ENCODE measurements around the gene FCN2. TPM values are rescaled to one million over a fixed set of nuclear protein-coding genes. Genes with fewer than 3 reads are reported as not detected.

The FCN2 gene
- total RNA-seq, 1 experiment from 2014 or later: not detected

DNA sequence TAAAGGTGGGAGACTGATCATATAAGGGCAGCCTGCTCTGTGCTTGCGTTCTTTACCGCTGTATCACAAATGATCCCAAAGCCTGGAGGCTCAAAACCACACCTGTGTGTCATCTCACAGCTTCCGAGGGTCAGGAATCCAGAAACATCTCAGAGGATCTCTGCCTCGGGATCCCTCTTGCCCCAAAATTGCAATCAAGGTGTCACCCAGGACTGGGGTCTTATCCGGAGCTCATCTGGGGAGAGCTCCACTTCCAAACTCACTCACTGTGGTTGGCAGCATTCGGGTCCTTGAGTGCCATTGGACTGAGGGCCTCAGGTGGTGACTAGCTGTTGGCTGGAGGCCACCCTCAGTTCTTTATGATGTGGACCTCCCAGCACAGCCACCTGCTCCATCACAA, 26.7 kb upstream of the FCN2 start:
- Histone ChIP-seq H3K27ac (ENCODE audit: low read depth, low read length) (no peak overlapping the region), H3K79me2 (ENCODE audit: insufficient read depth, low read length) (no peaks in the 10 kb centered on the region), H3K27me3 (ENCODE audit: insufficient read depth, low read length) (peaks cover 26% of the 10 kb centered on the region), H3K4me2 (ENCODE audit: low read length) (no peak overlapping the region), H3K9me3 (ENCODE audit: control insufficient read depth in 1 of 2, insufficient read depth in 1 of 2, low read depth in 1 of 2, low read length in 2 of 2) (peaks cover 0 to 3% of the 10 kb centered on the region in 2 experiments; a peak in 1 of 4 replicates), H2AFZ (ENCODE audit: low read depth, low read length, poor library complexity, severe bottlenecking) (no peak overlapping the region), H3K4me3 (replicated peaks in 1 of 2; ENCODE audit: low read depth in 1 of 2, low read length in 2 of 2) (no peak overlapping the region), H3K9me2 (ENCODE audit: insufficient read depth) (no peaks in the 10 kb centered on the region), H3K36me3 (ENCODE audit: control insufficient read depth in 1 of 2, insufficient read depth in 2 of 2, low read length in 2 of 2) (no peaks in the 10 kb centered on the region), H4K20me1 (ENCODE audit: insufficient read depth) (no peaks in the 10 kb centered on the region), H3K4me1 (ENCODE audit: control insufficient read depth in 1 of 2, insufficient read depth in 2 of 2, low read length in 2 of 2) (peaks cover 6 to 9% of the 10 kb centered on the region in 2 experiments), H3K9ac (ENCODE audit: low read length) (no peak overlapping the region)
- intact Hi-C loops (cut with micrococcal nuclease): no loop called here
- DNase-seq (ENCODE audit: low read depth, low spot score) (no peak), ATAC-seq (no peak)
- TF ChIP-seq, protein P1, sequence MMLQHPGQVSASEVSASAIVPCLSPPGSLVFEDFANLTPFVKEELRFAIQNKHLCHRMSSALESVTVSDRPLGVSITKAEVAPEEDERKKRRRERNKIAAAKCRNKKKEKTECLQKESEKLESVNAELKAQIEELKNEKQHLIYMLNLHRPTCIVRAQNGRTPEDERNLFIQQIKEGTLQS (IDR thresholded peaks at IDR 0.05): no peak
- TF ChIP-seq CBX3 (IDR thresholded peaks at IDR 0.05; ENCODE audit: low read depth): no peak
- ChIA-PET RAD21 (ENCODE audit: low non-redundant PET in 1 of 2, low total read pairs in 2 of 2, uncharacterized antibody in 2 of 2, unreplicated experiment in 2 of 2) (no interaction called here), POLR2A (no interaction called here), CTCF (no interaction called here)
- no TSS peak for BruUV-seq (replicated peaks)

DNA sequence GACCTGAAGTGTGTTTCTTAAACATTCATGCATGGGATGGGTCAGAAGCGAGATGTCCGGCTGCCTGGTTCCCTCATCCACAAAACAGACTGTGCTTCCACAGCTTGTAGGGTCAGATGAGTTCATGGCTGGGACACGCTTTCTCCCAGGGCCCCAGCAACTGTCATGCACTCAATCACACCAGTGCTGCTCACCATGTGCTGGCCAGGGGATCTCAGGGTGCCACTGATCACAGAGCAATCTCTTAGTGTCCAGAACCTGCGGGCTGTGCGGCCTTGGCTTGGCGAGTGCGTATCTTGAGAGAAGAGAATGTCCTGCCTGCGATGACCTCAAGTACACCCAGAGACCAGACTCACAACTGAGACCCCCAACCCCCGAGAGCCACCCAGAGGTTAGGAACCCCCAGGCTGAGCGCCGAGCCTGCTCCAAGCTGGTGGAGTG, 26.0 kb upstream of the FCN2 start:
- no TSS peak for BruUV-seq (replicated peaks)
- H3K27ac ChIP-seq (ENCODE audit: low read depth, low read length): no peak overlapping the region
- peaks cover 26% of the 10 kb centered on the region for H3K27me3 ChIP-seq (ENCODE audit: insufficient read depth, low read length)
- ChIA-PET RAD21 (ENCODE audit: low non-redundant PET in 1 of 2, low total read pairs in 2 of 2, uncharacterized antibody in 2 of 2, unreplicated experiment in 2 of 2) (no interaction called here), POLR2A (no interaction called here), CTCF (no interaction called here)
- no peaks in the 10 kb centered on the region for H3K79me2 ChIP-seq (ENCODE audit: insufficient read depth, low read length)
- H3K9me3 ChIP-seq (ENCODE audit: control insufficient read depth in 1 of 2, insufficient read depth in 1 of 2, low read depth in 1 of 2, low read length in 2 of 2): peaks cover 0 to 3% of the 10 kb centered on the region in 2 experiments; a peak in 1 of 4 replicates
- H4K20me1 ChIP-seq (ENCODE audit: insufficient read depth): no peaks in the 10 kb centered on the region
- no peaks in the 10 kb centered on the region for H3K9me2 ChIP-seq (ENCODE audit: insufficient read depth)
- no peak overlapping the region for H3K9ac ChIP-seq (ENCODE audit: low read length)
- TF ChIP-seq POLR2A (IDR thresholded peaks at IDR 0.05; ENCODE audit: borderline replicate concordance, extremely low read depth, insufficient read depth, insufficient read length): no peak
- TF ChIP-seq CEBPB (IDR thresholded peaks at IDR 0.05; ENCODE audit: low read depth): no peak
- no peak for TF ChIP-seq FOSL1 (IDR thresholded peaks at IDR 0.05; ENCODE audit: low read depth)
- no peak for TF ChIP-seq ZNF274 (IDR thresholded peaks at IDR 0.05; ENCODE audit: low read depth, low read length)
- TF ChIP-seq, protein P2, sequence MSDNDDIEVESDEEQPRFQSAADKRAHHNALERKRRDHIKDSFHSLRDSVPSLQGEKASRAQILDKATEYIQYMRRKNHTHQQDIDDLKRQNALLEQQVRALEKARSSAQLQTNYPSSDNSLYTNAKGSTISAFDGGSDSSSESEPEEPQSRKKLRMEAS (IDR thresholded peaks at IDR 0.05): no peak
- TF ChIP-seq SIN3A (IDR thresholded peaks at IDR 0.05; ENCODE audit: low read depth): no peak
- TF ChIP-seq, protein P3, sequence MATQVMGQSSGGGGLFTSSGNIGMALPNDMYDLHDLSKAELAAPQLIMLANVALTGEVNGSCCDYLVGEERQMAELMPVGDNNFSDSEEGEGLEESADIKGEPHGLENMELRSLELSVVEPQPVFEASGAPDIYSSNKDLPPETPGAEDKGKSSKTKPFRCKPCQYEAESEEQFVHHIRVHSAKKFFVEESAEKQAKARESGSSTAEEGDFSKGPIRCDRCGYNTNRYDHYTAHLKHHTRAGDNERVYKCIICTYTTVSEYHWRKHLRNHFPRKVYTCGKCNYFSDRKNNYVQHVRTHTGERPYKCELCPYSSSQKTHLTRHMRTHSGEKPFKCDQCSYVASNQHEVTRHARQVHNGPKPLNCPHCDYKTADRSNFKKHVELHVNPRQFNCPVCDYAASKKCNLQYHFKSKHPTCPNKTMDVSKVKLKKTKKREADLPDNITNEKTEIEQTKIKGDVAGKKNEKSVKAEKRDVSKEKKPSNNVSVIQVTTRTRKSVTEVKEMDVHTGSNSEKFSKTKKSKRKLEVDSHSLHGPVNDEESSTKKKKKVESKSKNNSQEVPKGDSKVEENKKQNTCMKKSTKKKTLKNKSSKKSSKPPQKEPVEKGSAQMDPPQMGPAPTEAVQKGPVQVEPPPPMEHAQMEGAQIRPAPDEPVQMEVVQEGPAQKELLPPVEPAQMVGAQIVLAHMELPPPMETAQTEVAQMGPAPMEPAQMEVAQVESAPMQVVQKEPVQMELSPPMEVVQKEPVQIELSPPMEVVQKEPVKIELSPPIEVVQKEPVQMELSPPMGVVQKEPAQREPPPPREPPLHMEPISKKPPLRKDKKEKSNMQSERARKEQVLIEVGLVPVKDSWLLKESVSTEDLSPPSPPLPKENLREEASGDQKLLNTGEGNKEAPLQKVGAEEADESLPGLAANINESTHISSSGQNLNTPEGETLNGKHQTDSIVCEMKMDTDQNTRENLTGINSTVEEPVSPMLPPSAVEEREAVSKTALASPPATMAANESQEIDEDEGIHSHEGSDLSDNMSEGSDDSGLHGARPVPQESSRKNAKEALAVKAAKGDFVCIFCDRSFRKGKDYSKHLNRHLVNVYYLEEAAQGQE (IDR thresholded peaks at IDR 0.05; ENCODE audit: low read depth): no peak
- TF ChIP-seq EZH2phosphoT487 (IDR thresholded peaks at IDR 0.05; ENCODE audit: borderline replicate concordance): no peak
- no peak for TF ChIP-seq EZH2 (IDR thresholded peaks at IDR 0.05)
- no peak for TF ChIP-seq YY1 (IDR thresholded peaks at IDR 0.05; ENCODE audit: extremely low read depth, insufficient replicate concordance, low read depth, low read length)
- TF ChIP-seq RAD21 (IDR thresholded peaks at IDR 0.05; ENCODE audit: low read depth): no peak
- no peak for TF ChIP-seq POLR2AphosphoS5 (IDR thresholded peaks at IDR 0.05; ENCODE audit: low read depth, low read length)
- TF ChIP-seq, protein P1 (IDR thresholded peaks at IDR 0.05): no peak
- TF ChIP-seq, protein P4, sequence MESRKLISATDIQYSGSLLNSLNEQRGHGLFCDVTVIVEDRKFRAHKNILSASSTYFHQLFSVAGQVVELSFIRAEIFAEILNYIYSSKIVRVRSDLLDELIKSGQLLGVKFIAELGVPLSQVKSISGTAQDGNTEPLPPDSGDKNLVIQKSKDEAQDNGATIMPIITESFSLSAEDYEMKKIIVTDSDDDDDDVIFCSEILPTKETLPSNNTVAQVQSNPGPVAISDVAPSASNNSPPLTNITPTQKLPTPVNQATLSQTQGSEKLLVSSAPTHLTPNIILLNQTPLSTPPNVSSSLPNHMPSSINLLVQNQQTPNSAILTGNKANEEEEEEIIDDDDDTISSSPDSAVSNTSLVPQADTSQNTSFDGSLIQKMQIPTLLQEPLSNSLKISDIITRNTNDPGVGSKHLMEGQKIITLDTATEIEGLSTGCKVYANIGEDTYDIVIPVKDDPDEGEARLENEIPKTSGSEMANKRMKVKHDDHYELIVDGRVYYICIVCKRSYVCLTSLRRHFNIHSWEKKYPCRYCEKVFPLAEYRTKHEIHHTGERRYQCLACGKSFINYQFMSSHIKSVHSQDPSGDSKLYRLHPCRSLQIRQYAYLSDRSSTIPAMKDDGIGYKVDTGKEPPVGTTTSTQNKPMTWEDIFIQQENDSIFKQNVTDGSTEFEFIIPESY (IDR thresholded peaks at IDR 0.05; ENCODE audit: extremely low read depth, insufficient replicate concordance, low read length): no peak
- no peak for TF ChIP-seq SRF (IDR thresholded peaks at IDR 0.05; ENCODE audit: low read depth)
- no peak overlapping the region for H3K4me2 ChIP-seq (ENCODE audit: low read length)
- H2AFZ ChIP-seq (ENCODE audit: low read depth, low read length, poor library complexity, severe bottlenecking): no peak overlapping the region
- intact Hi-C loops (cut with micrococcal nuclease): no loop called here
- H3K4me3 ChIP-seq (replicated peaks in 1 of 2; ENCODE audit: low read depth in 1 of 2, low read length in 2 of 2): no peak overlapping the region
- H3K36me3 ChIP-seq (ENCODE audit: control insufficient read depth in 1 of 2, insufficient read depth in 2 of 2, low read length in 2 of 2): no peaks in the 10 kb centered on the region
- no peak for ATAC-seq
- no peak for DNase-seq (ENCODE audit: low read depth, low spot score)
- peaks cover 9 to 11% of the 10 kb centered on the region in 2 experiments for H3K4me1 ChIP-seq (ENCODE audit: control insufficient read depth in 1 of 2, insufficient read depth in 2 of 2, low read length in 2 of 2)
